Fibroblast of peridontal ligament (primary cell): ENCODE results near the gene EXOC7.
A peak's percentile ranks its signal among the peaks of the same experiment; 100 is the strongest.

Source experiments
- DNase-seq: peaks from one replicate; pipeline ENCODE4 v3.0.0-alpha.2; 2010; ENCODE audit errors: extremely low read depth

EXOC7 gene

GRCh38 chr17:76120658-76121008 lies 17.0 kb upstream of the EXOC7 start:
- no peak for DNase-seq

- DNase-seq, result no peak
Measured at GRCh38 chr17:76119409-76120371, 16.1 kb upstream of the EXOC7 start.

GRCh38 chr17:76115138-76115754 lies 11.7 kb upstream of the EXOC7 start:
- no peak for DNase-seq

GRCh38 chr17:76111956-76112355 lies 8.4 kb upstream of the EXOC7 start:
- no peak for DNase-seq

GRCh38 chr17:76107509-76107908 lies 3.9 kb upstream of the EXOC7 start:
- peak; percentile 8 for DNase-seq

- no peak for DNase-seq
Measured at GRCh38 chr17:76106703-76107102, 3.1 kb upstream of the EXOC7 start.

GRCh38 chr17:76104896-76105231 lies 1.3 kb upstream of the EXOC7 start:
- DNase-seq, result no peak

GRCh38 chr17:76104140-76104895 lies 731 bp upstream of the EXOC7 start:
- no peak for DNase-seq

- DNase-seq, result peak; percentile 15
Measured at GRCh38 chr17:76102944-76103273, 678 bp downstream of the EXOC7 start.

- no peak for DNase-seq
Measured at GRCh38 chr17:76097716-76098295, 5.8 kb downstream of the EXOC7 start.

GRCh38 chr17:76095943-76096342 lies 7.6 kb downstream of the EXOC7 start:
- DNase-seq, result no peak

- DNase-seq, result no peak
Measured at GRCh38 chr17:76094046-76094445, 9.5 kb downstream of the EXOC7 start.

GRCh38 chr17:76092526-76093413 lies 10.8 kb downstream of the EXOC7 start:
- DNase-seq, result no peak

- no peak for DNase-seq
Measured at GRCh38 chr17:76091526-76092286, 11.9 kb downstream of the EXOC7 start.

- no peak for DNase-seq
Measured at GRCh38 chr17:76090517-76091129, 13.0 kb downstream of the EXOC7 start.

GRCh38 chr17:76089680-76090516 lies 13.7 kb downstream of the EXOC7 start:
- no peak for DNase-seq

- no peak for DNase-seq
Measured at GRCh38 chr17:76088868-76089576, 14.6 kb downstream of the EXOC7 start.

GRCh38 chr17:76088041-76088867 lies 15.3 kb downstream of the EXOC7 start:
- DNase-seq, result no peak
